GM21367 (cell line): ENCODE results near the gene METTL22.

ENCODE experiments used
- ATAC-seq: cut with Tn5 transposase; IDR thresholded peaks from one replicate; pipeline ENCODE4 v1.9.1; 2021; ENCODE audit not compliant: unreplicated experiment

METTL22 gene, protein sequence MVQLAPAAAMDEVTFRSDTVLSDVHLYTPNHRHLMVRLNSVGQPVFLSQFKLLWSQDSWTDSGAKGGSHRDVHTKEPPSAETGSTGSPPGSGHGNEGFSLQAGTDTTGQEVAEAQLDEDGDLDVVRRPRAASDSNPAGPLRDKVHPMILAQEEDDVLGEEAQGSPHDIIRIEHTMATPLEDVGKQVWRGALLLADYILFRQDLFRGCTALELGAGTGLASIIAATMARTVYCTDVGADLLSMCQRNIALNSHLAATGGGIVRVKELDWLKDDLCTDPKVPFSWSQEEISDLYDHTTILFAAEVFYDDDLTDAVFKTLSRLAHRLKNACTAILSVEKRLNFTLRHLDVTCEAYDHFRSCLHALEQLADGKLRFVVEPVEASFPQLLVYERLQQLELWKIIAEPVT

DNA sequence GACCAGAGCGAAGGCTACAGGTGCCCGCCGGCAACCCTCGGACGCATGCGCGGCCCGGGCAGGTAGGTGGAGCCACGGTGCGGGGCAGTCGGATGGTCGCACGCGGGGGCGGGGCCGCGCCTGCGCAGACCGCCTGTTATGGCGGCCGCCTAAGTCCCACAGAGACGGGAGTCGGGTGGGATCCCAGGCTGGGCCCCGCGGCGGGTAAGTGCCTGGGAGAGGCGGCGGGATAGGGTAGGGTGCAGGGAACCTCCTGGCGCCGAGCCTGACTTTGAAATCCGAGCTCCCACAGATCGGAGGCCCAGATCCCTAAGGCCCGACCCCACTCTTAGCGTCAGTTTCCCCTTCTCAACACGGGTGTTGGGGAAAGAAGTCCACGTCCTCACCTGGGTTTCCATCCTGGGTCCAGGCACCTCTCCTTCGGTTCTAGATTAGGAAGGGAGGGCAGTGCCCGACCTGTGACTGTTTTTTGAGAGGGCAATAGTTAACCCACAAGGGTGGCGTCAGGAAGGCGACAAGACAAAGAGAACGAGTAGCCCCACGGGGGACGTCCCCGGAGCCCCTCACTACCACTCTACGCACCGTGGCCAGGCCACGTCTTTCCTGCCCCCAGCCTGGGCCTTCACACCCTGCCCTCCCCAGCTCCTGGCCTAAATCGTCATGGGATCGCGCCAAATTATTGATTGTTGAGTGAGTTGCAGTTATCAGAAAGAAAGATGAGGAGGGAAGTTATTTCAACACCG lies at the start of gene METTL22:
Gene METTL22 (plus strand): TSS at position 127 of the 743 bp plus-strand sequence. CDS start 3,968 bp downstream, outside the sequence.
- ATAC-seq = peak; percentile 85

DNA sequence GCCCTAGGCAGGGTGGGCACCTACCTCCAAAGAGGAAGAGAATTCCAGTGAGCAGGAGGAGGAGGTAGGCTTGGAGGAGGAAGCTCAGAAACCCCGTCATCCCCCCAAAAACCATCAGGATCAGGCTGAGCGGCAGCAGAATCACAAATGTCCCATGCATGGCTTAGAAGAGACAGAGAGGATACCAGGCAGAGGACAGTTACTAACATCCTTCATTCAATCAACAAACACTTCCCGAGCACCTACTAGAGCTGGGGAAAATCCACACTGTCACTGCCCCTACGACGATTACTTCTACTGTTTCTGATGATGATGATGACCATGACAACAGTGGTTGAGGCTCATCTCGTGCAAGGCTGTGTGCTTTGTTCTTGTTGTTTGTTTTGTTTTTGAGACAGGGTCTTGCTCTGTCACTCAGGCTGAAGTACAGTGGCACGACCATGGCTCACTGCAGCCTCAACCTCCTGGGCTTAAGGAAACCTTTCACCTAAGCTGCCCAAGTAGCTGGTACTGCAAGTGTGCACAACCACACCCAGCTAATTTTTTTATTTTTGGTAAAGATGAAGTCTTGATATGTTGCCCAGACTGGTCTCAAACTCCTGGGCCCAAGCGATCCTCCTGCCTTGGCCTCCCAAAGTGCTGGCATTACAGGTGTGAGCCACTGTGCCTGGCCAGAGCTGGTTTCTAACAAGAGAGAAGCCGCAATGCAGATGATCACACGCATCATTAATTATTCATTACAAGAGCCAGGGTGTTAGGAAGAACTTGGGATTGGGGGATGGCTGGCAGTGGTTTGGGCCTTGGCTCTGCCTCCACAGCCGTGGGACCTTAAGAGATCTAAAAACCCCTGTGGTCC lies 49.2 kb upstream of the METTL22 start:
- no peak for ATAC-seq

DNA sequence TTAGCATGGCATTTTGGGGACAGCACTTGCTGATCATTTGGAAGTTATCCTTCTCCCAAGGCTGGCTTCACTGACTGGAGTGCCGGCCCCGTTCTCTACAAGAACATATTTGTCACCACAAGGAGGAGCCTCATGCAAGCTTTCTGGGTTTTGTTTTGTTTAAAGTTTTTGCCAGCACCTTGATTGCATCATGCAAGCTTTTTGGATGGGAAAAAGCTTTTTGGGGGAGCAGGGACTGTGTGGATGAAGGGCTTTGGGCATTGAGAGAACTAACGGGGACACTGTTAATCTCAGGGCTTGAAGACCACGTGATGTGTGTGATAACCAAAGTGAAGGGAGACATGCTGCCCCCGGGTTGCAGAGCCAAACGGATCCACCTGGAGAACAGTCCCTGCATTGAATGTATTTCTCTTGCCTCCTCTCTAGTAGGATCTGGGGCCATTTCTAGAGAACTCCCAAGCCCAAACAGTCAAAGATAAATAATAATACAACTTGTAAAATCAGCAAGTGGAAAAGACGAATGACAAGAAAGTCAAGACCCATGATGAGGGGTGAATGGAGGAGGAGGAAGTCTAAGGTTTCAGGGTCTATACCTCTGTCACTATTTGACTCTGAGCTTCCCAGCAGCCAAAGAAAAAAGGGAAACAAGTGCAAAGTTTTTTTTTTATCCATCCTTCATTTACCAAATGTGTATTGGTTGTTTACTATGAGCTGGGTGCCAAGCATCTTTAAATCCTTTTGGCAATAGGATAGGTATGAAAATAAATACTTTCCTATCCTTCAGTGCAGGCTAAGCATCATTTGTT lies 48.4 kb upstream of the METTL22 start:
- ATAC-seq = no peak

DNA sequence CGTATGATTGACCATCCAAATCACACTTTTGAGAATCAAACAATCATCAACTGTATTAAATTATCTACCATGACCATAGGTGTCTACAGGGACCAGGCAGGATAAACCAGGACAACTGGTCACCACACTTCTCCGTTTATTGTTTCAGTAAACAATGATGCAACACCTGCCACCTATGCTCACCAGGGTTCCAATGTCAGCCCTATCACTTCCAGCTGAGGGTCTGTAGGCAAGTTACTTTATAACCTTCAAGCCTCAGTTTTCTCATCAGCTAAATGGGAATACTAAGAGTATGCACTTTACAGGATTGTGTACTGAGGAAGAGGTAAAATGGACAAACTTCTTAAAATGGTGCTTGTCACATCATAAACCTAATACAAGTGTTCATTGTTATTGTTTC lies 46.1 kb upstream of the METTL22 start:
- ATAC-seq = no peak

DNA sequence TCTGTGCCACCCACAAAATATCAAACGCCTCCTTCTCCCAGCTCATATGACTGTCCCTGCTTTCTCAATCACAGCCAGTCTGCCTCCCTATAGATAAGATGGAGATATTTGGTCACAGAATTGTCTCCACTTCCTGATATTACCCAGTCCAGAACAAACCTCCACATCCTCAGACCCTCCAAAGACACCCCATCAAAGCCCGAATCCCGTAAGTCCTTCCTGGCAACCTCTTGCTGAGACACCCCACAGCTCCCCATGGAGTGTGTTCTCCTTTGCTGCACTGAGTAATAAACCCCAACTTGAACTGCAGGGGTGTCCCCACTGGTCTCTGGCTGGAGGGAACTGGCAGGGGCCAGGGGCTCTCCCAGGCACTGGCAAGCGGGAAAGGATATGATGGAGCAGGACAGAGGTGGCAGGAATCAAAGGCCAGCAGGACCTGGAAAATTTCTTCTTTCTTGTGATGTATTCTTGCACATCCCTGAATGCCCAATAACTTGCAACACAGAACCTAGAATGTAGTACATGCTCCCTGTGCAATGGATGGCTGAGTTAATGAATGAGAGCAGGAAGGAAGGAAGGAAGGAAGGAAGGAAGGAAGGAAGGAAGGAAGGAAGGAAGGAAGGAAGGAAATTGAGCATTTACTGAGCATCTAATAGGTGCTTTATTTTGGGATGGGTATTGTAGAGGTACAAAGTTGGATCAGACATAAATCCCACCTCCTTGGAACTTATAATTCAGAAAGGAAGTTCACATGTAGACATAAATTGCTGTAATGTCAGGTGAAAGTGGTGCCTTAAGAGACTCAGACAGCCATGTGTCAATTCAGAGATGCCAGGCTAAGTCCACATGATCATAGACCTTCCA lies 45.1 kb upstream of the METTL22 start:
- ATAC-seq = no peak

DNA sequence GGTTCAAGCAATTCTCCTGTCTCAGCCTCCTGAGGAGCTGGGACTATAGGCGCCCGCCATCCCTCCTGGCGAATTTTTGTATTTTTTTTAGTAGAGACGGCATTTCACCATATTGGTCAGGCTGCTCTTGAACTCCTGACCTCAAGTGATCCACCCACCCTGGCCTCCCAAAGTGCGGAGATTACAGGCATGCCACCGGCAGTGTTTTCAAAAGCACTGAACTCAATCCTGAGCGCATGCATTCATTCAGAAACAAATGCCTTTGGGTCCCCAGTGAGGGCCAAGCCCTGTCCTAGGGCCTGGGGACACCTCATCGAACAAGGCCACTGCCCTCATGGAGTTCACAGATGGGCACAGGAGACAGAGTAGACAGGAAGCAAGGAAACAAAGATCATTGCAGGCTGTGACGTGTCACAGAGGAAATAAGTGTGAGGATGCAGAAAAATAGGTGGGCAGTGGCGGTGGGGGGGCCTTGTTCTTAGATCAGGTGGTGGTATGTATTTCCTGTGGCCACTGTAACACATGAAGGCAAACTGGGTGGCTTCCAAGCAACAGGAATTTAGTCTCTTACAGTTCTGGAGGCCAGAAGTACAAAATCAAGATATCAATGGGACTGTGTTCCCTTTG lies 43.7 kb upstream of the METTL22 start:
- ATAC-seq = no peak

DNA sequence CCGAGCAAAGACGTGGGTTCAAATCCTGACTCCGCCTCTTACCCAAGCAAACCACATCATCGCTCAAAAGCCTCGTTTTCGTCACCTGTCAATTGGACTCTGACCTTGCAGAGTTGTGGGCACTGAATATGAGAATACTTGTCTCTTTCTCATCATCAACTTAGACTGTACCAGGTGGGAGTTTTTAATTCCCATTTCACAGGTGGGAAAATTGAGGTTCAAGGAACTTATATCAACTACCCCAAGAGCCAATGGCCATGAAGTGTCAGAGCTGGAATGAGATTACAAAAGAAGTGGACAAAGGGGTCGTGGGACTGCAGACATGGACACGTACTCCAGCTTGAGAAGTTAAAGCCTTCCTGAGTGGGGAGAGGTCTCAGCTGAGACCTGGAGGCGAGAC lies 41.9 kb upstream of the METTL22 start:
- no peak for ATAC-seq

DNA sequence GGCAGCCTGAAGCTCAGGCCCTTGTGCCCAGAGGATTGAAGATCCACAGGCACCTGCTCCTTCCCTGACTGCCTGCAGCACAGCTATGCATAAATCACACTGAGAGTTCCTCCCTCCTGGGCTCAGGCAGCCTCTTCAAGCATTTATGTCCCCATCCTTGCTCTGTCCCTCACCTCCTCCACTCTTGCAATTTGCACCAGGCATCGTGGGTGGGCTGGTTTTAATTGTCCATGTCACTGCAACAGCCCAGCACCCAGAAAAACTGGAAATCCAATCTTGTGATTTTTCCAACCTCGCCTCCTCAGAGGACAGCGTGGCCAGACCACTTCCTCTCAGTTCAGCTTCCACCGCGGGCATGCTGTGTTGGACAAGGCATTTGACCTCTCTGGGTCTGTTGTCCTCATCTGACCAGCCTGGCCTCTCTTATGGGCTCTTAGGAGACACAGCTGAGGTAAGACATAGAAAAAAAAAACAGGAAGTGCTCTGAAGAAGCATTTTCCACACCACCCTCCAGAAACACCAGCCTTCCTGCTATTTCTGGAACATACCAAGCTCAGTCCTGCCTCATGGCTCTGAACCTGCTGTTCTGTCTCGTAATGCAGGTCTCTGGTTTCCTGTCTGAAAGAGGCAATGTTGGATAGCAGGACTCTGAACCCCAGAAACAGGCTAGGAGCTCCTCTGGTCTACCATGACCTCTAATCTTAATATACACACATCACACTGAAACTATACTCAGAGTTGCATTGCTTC lies 39.5 kb upstream of the METTL22 start:
- no peak for ATAC-seq

DNA sequence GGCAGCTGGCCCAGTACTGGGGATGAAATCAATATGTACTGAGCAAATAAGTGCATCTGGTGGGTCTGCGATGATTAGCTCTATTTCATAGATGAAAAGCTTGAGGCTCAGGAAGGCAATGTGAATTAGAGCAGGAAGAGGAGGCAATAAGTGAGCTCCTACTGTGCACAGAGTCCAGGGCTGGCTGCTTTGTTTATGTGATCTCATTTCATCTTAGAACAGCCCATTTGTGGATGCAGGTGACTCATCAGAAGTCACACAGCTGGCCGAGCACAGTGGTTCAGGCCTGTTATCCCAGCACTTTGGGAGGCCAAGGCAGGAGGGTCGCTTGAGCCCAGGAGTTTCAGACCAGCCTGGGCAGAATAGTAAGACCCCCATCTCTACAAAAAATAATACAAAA lies 38.3 kb upstream of the METTL22 start:
- no peak for ATAC-seq

DNA sequence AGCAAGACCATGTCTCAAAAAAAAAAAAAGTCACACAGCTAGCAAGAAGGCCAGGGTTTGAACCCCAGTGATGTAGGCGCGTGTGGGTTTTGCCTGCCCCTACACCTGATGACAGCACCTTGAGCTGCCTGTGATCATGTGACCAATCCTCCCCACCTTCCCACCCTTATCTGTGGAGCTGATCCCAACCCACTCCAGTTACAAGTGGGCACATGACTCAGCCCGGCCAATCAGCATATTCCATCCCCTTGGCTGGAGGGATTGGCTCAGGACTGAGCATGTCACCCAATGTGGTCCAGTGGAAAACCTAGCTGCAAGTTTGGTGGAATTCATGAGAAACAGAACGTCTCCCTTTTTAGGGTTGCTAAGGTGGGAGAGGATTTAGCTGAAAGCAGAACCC lies 37.8 kb upstream of the METTL22 start:
- ATAC-seq = no peak

DNA sequence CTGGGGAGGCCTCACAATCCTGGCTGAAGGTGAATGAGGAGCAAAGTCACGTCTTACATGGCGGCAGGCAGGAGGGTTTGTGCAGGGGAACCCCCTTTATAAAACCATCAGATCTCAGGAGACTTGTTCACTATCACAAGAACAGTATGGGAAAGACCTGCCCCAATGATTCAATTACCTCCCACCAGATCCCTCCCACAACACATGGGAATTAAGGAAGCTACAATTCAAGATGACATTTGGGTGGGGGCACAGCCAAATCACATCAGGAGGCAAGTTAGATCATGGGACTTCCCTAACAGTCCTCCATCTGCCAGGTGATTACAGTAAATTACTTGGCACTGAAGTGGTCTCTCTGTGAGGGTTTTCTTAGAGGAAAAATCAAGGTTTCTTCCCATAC lies 36.5 kb upstream of the METTL22 start:
- ATAC-seq = no peak

DNA sequence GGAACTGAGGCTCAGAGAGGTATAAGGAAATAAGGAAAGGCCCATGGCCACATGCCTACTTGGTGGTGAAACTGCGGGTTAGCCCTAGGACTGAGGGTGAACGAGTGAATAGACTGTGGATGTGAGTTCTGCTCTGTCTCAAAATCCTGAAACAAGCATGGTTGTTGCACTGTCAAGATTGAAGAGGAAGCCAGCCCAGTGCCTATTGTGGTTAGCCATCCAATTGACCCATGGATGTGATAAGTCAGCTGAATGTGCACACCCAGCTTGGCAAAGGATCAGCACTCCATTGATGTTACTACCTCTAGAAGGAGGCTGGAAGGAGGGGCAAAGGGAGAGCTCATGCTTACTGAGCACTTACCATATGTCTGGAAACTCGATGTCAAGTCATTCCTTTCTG lies 35.6 kb upstream of the METTL22 start:
- ATAC-seq = no peak

DNA sequence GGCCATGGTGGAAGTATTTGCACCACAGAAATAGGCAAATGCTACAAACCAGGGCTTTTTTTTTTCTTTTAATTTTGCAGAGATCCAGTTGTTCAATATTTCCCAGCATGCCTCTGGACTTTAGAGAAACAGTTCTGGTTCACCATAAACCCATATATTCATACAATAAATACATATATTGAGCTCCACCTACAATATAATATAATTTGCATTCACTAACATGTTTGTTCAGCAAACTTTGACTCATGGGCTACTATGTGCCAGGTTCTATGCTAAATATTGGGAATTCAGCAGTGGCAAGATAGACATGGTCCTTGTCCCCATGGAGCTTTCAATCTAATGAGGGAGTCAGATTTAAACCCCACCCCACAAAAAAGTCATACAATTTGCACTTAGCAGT lies 34.4 kb upstream of the METTL22 start:
- no peak for ATAC-seq

DNA sequence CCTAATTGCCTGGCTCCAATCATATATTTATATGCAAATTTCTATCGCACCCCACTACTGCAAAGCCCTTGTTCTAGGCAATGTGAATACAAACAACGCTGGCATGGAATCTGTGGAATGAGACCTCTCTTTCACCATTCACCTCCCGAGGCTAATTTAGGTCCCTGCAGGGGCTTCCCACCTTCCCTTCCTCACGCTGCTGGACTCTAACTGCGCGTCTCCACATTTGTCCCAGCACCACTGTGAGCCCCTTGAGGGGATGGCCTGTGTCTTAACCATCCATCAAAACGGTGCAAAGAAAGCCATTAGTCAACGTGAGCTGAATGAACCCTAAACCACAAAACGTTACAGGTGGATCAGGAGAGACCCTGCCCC lies 32.8 kb upstream of the METTL22 start:
- no peak for ATAC-seq

DNA sequence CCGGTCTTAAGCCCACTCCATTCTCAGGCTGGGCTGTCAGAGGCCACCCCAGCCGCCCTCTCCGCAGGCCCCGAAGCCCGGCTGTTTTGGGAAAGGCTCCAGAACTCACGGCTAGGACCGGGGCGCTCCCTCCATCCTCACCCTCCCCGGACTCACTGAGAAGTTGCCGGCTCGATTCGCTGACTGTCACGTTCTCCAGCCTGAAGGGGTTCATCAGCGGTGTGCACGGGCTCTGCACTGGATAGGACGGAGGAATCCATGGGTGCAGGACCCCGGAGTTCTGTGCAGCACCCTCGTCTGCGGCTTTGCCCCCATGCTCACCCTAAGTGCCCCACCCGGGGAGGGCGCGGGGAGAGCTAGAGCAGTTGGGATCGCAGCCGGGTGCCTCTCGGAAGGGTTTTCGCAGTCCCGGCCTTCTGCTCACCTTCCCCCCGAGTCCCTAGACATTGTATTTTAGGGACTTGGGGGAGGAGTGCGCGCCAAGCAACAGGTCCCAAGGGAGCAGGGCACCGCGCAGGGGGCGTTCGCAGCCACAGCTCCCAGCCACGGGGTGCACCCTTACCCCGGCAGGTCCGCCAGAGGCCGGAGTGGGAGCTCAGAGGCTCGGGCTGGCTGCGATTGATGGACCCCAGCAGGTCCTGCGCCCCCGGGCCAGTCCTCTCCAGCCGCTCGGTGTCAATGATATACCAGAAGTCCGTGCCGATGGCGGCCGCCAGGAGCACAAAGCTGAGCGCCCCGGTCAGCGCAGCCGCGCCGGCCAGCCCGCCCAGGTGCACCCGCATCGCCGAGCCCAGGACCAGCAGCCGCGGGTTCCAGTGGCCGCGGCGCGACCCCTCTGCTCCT lies 32.2 kb upstream of the METTL22 start:
- ATAC-seq = no peak

DNA sequence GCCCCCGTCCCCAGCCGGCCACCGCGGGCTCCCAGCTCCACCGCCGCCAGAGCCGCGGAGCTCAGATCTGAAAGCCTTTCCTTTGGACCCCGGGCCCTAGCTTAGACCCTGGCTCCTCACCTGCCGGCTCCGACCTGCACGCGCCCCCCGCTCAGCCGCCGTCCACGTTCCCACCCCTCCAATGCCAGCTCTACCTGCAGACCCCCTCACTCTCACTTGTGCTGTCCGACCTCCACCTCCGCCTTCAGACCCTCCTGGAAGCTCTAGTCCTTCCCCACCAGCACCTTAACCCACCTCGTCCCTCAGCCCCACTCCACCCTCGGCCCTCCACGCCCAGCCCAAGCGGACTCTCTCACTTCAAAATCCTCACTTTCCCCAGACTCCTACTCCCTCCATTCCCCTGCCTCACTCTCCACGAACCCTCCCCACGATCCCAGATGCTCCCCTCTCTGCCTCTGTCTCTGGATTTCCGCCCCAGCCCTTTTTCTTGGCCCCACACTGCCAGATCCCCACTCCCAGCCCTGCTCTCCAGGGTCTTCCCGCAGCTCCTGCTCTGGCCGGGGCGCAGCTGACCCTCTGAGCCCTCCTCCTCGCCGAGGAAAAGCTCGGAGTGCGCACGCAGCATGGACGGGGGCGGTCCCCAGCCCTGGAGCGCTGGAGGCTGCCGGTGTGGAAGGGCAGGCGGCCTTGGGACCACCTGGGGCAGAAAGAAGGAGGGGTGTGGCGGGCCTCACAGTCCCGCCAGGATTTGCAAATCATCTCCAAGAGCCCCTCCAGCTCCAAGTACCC lies 31.4 kb upstream of the METTL22 start, which contains the start of gene TMEM114:
Gene TMEM114 (minus strand): TSS at position 612 of the 789 bp plus-strand sequence. CDS start 673 bp downstream, outside the sequence.
- no peak for ATAC-seq

DNA sequence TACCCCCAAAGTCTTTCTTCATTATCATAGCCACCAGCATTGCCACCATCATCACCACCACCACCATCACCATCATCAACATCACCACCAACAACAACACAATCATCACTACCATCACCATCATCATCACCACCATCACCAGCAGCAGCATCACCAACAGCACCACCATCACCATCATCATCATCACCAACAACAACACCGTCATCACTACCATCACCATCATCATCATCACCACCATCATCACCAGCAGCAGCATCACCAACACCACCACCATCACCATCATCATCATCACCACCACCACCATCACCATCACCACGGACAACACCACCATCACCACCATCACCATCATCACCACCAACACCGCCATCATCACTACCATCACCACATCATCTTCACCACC lies 30.7 kb upstream of the METTL22 start:
- ATAC-seq = no peak
